Right lung (tissue), 10 donors: ENCODE data around the gene SLC44A5. TPM values are rescaled to one million over a fixed set of nuclear protein-coding genes. Genes with fewer than 3 reads are reported as not detected.
A peak's percentile ranks its signal among the peaks of the same experiment; 100 is the strongest.
"Not testable (repeated sequence)": the region's sequence is repeated elsewhere in the genome, so short reads cannot be mapped to it uniquely, and the experiment has no call there.

ENCODE experiments used
- DNase-seq, 2 donors: peaks; one replicate each; pipeline ENCODE4 v3.0.0-alpha.2; 2013
- long read RNA-seq, 8 donors: transcript quantifications; one replicate each; lab custom pipeline, GENCODE V29; 2026
- polyA plus RNA-seq, 5 donors: library from polyadenylated mRNA; unstranded; fragments of 120-200 nt; gene quantifications; one replicate each; pipeline versions ENCODE4 v1.2.1 to v1.2.3, GENCODE V29; 2013; ENCODE audit warnings: inconsistent platforms in 1 of 5, low replicate concordance in 1 of 5; ENCODE audit not compliant: insufficient read length in 5 of 5, insufficient read depth in 1 of 5

Gene SLC44A5
- 1 to 10 TPM; 1.0 to 7.4 (median 3.3) TPM for polyA plus RNA-seq
- long read RNA-seq, donor 1: 0 reads
- long read RNA-seq, donor 2: 0 reads
- long read RNA-seq, donor 3: 0 reads
- long read RNA-seq, donor 4: 0 reads
- long read RNA-seq, donor 5: 0 reads
- long read RNA-seq, donor 6: 0 reads
- long read RNA-seq, donor 7: 0 reads
- long read RNA-seq, donor 8: 0 reads

- DNase-seq: no peak
These were observed at the start of gene SLC44A5 for GRCh38 chr1:75611014-75611413. Gene SLC44A5, minus strand, starts transcription at chr1:75611114. Its CDS starts 69,667 bp downstream, at chr1:75541447.

GRCh38 chr1:75655931-75656330 is 45.0 kb upstream of the SLC44A5 start:
- no peak for DNase-seq

- not testable (repeated sequence) for DNase-seq
These were observed 36.3 kb upstream of the SLC44A5 start for GRCh38 chr1:75647183-75647582.

- not testable (repeated sequence) for DNase-seq
These were observed 34.2 kb upstream of the SLC44A5 start for GRCh38 chr1:75645153-75645552.

GRCh38 chr1:75643460-75643859 is 32.5 kb upstream of the SLC44A5 start:
- DNase-seq: no peak

- no peak for DNase-seq
These were observed 30.4 kb upstream of the SLC44A5 start for GRCh38 chr1:75641325-75641724.

- no peak for DNase-seq
These were observed 29.2 kb upstream of the SLC44A5 start for GRCh38 chr1:75640137-75640536.

- peak in 1 of 2 donors; percentile 16 for DNase-seq
These were observed 21.5 kb upstream of the SLC44A5 start for GRCh38 chr1:75632350-75632949.

- no peak for DNase-seq
These were observed 20.1 kb upstream of the SLC44A5 start for GRCh38 chr1:75630998-75631397.

GRCh38 chr1:75630004-75630594 is 19.2 kb upstream of the SLC44A5 start:
- no peak for DNase-seq

- DNase-seq: no peak
These were observed 14.9 kb upstream of the SLC44A5 start for GRCh38 chr1:75625795-75626194.

GRCh38 chr1:75618382-75618781 is 7.5 kb upstream of the SLC44A5 start:
- no peak for DNase-seq

GRCh38 chr1:75616436-75617433 is 5.8 kb upstream of the SLC44A5 start:
- DNase-seq: peak; percentile 23 to 31

- peak; percentile 41 to 42 for DNase-seq
These were observed 4.9 kb upstream of the SLC44A5 start for GRCh38 chr1:75615613-75616435.

GRCh38 chr1:75614399-75614756 is 3.5 kb upstream of the SLC44A5 start:
- no peak for DNase-seq

- no peak for DNase-seq
These were observed 3.0 kb upstream of the SLC44A5 start for GRCh38 chr1:75613916-75614315.

GRCh38 chr1:75612976-75613375 is 2.1 kb upstream of the SLC44A5 start:
- DNase-seq: no peak

GRCh38 chr1:75602486-75602885 is 8.4 kb downstream of the SLC44A5 start:
- no peak for DNase-seq

GRCh38 chr1:75600781-75601180 is 10.1 kb downstream of the SLC44A5 start:
- no peak for DNase-seq

GRCh38 chr1:75594327-75594726 is 16.6 kb downstream of the SLC44A5 start:
- DNase-seq: no peak

GRCh38 chr1:75593457-75593856 is 17.5 kb downstream of the SLC44A5 start:
- DNase-seq: not testable (repeated sequence)
